K562 (cell line): ENCODE results near the gene TP53BP2. TPM values are rescaled to one million over a fixed set of nuclear protein-coding genes. Genes with fewer than 3 reads are reported as not detected.
A peak's percentile ranks its signal among the peaks of the same experiment; 100 is the strongest.

ENCODE experiments used
- ATAC-seq: fragments of 200-7000 bp; cut with Tn5 transposase; 3 replicates; pipeline ENCODE4 v1.9.1; 2020; ENCODE audit warnings: moderate library complexity
- BruUV-seq: library from RNA; stranded (reverse); fragments of 400-500 nt; replicated peaks from 2 replicates; lab custom pipeline; 2021; lab: Mats Ljungman, UMichigan
- CTCF ChIA-PET: fragments of 300-600 bp; formaldehyde crosslinking; extraction: SDS; loops from one replicate; lab custom pipeline; 2021; ENCODE audit warnings: low intra/inter-chr PET ratio; lab: Yijun Ruan, JAX
- POLR2A ChIA-PET: fragments of 300-600, 350-650 bp; sonication (Branson Sonifier 250); formaldehyde crosslinking; extraction: SDS; loops from one replicate; lab custom pipeline; 2021; ENCODE audit warnings: antibody characterized with exemption, inconsistent platforms; lab: Yijun Ruan, JAX
- DNase-seq, 4 experiments: peaks; one replicate each; pipeline versions ENCODE4 v3.0.0 to v3.0.0-alpha.2; 2011 to 2018; ENCODE audit warnings: low spot score in 3 of 4, mixed read lengths in 3 of 4; ENCODE audit errors: extremely low read depth in 1 of 4
- FAIRE-seq: peaks from 2 replicates; lab custom pipeline; 2011; peaks lifted over from hg19 to GRCh38; lab: Jason Lieb, UNC
- H2AFZ ChIP-seq: 2 replicates; pipeline ENCODE4 v1.6.0; 2011; ENCODE audit warnings: low read depth, low read length, control low read depth, inconsistent platforms
- H3K27ac ChIP-seq: fragments of 200-600 bp; 3 replicates; pipeline ENCODE4 v1.8.0; 2011; ENCODE audit warnings: low read depth, mild to moderate bottlenecking, control low read depth, inconsistent platforms, low read length, moderate library complexity, mixed read lengths; ENCODE audit errors: extremely low read depth
- H3K27me3 ChIP-seq, 2 experiments: fragments of 300-600 bp in 1 of 2; 2 replicates in 1 of 2; 3 replicates in 1 of 2; pipeline versions ENCODE4 v1.6.0 to v1.8.0; 2011; ENCODE audit warnings: inconsistent platforms in 2 of 2, low read length in 2 of 2, mild to moderate bottlenecking in 1 of 2, mixed read lengths in 1 of 2, moderate library complexity in 1 of 2; ENCODE audit not compliant: control insufficient read depth in 2 of 2, insufficient read depth in 2 of 2
- H3K36me3 ChIP-seq: fragments of 300-600 bp; 3 replicates; pipeline ENCODE4 v1.8.0; 2011; ENCODE audit warnings: mild to moderate bottlenecking, low read length, inconsistent platforms; ENCODE audit not compliant: control insufficient read depth, insufficient read depth
- H3K4me1 ChIP-seq, 2 experiments: fragments of 200-600 bp in 1 of 2; replicated peaks in 1 of 2; 2 replicates in 1 of 2; 3 replicates in 1 of 2; pipeline versions ENCODE4 v1.5.1 to v1.8.0; 2011; ENCODE audit warnings: inconsistent platforms in 2 of 2, low read length in 2 of 2, mild to moderate bottlenecking in 1 of 2, mixed read lengths in 1 of 2, moderate library complexity in 1 of 2; ENCODE audit not compliant: control insufficient read depth in 2 of 2, insufficient read depth in 2 of 2
- H3K4me2 ChIP-seq: 2 replicates; pipeline ENCODE4 v1.6.1; 2011; ENCODE audit warnings: low read length, control low read depth, inconsistent platforms, mixed read lengths; ENCODE audit not compliant: insufficient read depth
- H3K4me3 ChIP-seq: fragments of 200-600 bp; sonication (generic), shearing (Covaris generic); 2 replicates; pipeline ENCODE4 v1.5.1; 2016; ENCODE audit warnings: control low read depth, inconsistent platforms
- H3K79me2 ChIP-seq: fragments of 200-600 bp; 3 replicates; pipeline ENCODE4 v1.8.0; 2011; ENCODE audit warnings: low read length, inconsistent platforms; ENCODE audit not compliant: control insufficient read depth, insufficient read depth
- H3K9ac ChIP-seq, 2 experiments: 2 replicates each; pipeline versions ENCODE4 v1.6.0 to v1.6.1; 2011; ENCODE audit warnings: low read depth in 2 of 2, low read length in 2 of 2, control low read depth in 1 of 2, inconsistent platforms in 1 of 2, mild to moderate bottlenecking in 1 of 2, mixed read lengths in 1 of 2; ENCODE audit not compliant: insufficient read depth in 1 of 2
- H3K9me1 ChIP-seq: one replicate; pipeline ENCODE4 v1.6.0; 2011; ENCODE audit warnings: inconsistent platforms, mild to moderate bottlenecking, low read length, moderate library complexity; ENCODE audit not compliant: control insufficient read depth, insufficient read depth
- H3K9me3 ChIP-seq: replicated peaks from 2 replicates; pipeline ENCODE4 v1.5.1; 2011; ENCODE audit warnings: low read depth, low read length, inconsistent platforms; ENCODE audit not compliant: control insufficient read depth, insufficient read depth
- H4K20me1 ChIP-seq: replicated peaks from 2 replicates; pipeline ENCODE4 v1.6.1; 2011; ENCODE audit warnings: low read length, inconsistent platforms, mixed read lengths; ENCODE audit not compliant: control insufficient read depth, insufficient read depth
- CTCF ChIP-seq, 3 experiments: IDR thresholded peaks in 2 of 3; conservative IDR thresholded peaks in 1 of 3; 2 replicates each; pipeline ENCODE4 v1.5.1; 2011 to 2012; ENCODE audit warnings: low read length in 3 of 3, mild to moderate bottlenecking in 3 of 3, control low read depth in 2 of 3, improper control_type of control experiment in 1 of 3, inconsistent platforms in 1 of 3, low read depth in 1 of 3, mixed read lengths in 1 of 3, moderate library complexity in 1 of 3; ENCODE audit not compliant: insufficient read depth in 2 of 3
- DNMT1 ChIP-seq: fragments of 450-650 bp; IDR thresholded peaks from 2 replicates; pipeline ENCODE4 v1.6.1; 2016; ENCODE audit warnings: antibody characterized with exemption, mild to moderate bottlenecking
- GABPB1 ChIP-seq: sonication (generic); formaldehyde crosslinking; IDR thresholded peaks from 2 replicates; pipeline ENCODE4 v1.8.0; 2022; ENCODE audit warnings: mild to moderate bottlenecking, missing genetic modification reagents
- GATAD2B ChIP-seq: fragments of 450-650 bp; IDR thresholded peaks from 2 replicates; pipeline ENCODE4 v1.6.1; 2017; ENCODE audit warnings: mild to moderate bottlenecking, borderline replicate concordance
- HDAC1 ChIP-seq, 2 experiments: fragments of 450-650 bp; IDR thresholded peaks; 2 replicates each; pipeline ENCODE4 v1.6.1; 2016 to 2017; ENCODE audit warnings: inconsistent platforms in 1 of 2, mild to moderate bottlenecking in 1 of 2, moderate library complexity in 1 of 2
- MEF2D ChIP-seq: conservative IDR thresholded peaks from 2 replicates; pipeline ENCODE4 v1.6.1; 2016; ENCODE audit warnings: low read depth, missing genetic modification characterization, missing compliant biosample characterization
- MEIS2 ChIP-seq: fragments of 450-650 bp; IDR thresholded peaks from 2 replicates; pipeline ENCODE4 v1.6.1; 2014; ENCODE audit warnings: mild to moderate bottlenecking; ENCODE audit not compliant: partially characterized antibody
- SMARCA4 ChIP-seq: fragments of 450-650 bp; IDR thresholded peaks from 2 replicates; pipeline ENCODE4 v1.6.1; 2016
- SMARCB1 ChIP-seq: IDR thresholded peaks from 2 replicates; pipeline ENCODE4 v1.6.1; 2011; ENCODE audit warnings: improper control_type of control experiment, low read depth; ENCODE audit not compliant: insufficient read length
- UBTF ChIP-seq, 2 experiments: IDR thresholded peaks; 2 replicates each; pipeline ENCODE4 v1.6.1; 2012; ENCODE audit warnings: improper control_type of control experiment in 2 of 2, low read depth in 2 of 2, low read length in 2 of 2, borderline replicate concordance in 1 of 2
- ZBTB34 ChIP-seq: fragments of 250-450 bp; sonication (Bioruptor Pico); IDR thresholded peaks from 2 replicates; pipeline ENCODE4 v1.8.0; 2021; ENCODE audit warnings: mild to moderate bottlenecking, moderate library complexity
- ZNF140 ChIP-seq: fragments of 250-450 bp; sonication (Bioruptor Pico); IDR thresholded peaks from 2 replicates; pipeline ENCODE4 v1.8.0; 2021; ENCODE audit warnings: moderate library complexity, mild to moderate bottlenecking, inconsistent platforms
- ZNF224 ChIP-seq: sonication (generic); formaldehyde crosslinking; IDR thresholded peaks from 2 replicates; pipeline ENCODE4 v1.8.0; 2022; ENCODE audit warnings: mild to moderate bottlenecking, missing genetic modification reagents
- ZNF766 ChIP-seq: fragments of 200-800 bp; sonication (Bioruptor generic); conservative IDR thresholded peaks from 2 replicates; pipeline ENCODE4 v1.6.1; 2016; ENCODE audit warnings: missing genetic modification characterization, missing compliant biosample characterization
- WGBS: fragments of 100-300 bp; shearing (Covaris generic); methylation state at CpG from one replicate; pipeline ENCODE4 v1.1.6; 2016; ENCODE audit warnings: low coverage, mixed read lengths; ENCODE audit not compliant: insufficient coverage; ENCODE audit errors: missing lambda C conversion rate; 5-methylcytosine and 5-hydroxymethylcytosine counted together
- in situ Hi-C: fragments of 300-500 bp; cut with MboI; formaldehyde crosslinking; loops from 4 replicates; pipeline ENCODE4 v1.15.0; 2018; ENCODE audit warnings: inconsistent platforms, mixed read lengths
- intact Hi-C: fragments of 100-400 bp; cut with micrococcal nuclease; formaldehyde crosslinking; loops from 2 replicates; pipeline ENCODE4 v1.14.2; 2022
- polyA plus RNA-seq, 8 experiments: library from polyadenylated mRNA; depleted of rRNA in 4 of 8; stranded (reverse) in 5 of 8; unstranded in 3 of 8; fragments of >200 nt; fragmentation: Nextera tagmentation in 2 of 8; fragmentation: Illumina TruSeq in 1 of 8; extraction: Ambion mirVana in 2 of 8; extraction: Trizol in 1 of 8; gene quantifications; 2 replicates each; pipeline versions ENCODE4 v1.2.1 to v1.2.3, GENCODE V29; 2011 to 2014; ENCODE audit warnings: inconsistent platforms in 1 of 8, missing spikeins in 1 of 8
- total RNA-seq, 7 experiments: library from RNA; depleted of rRNA in 6 of 7; stranded (reverse); fragments of >200 nt in 6 of 7; fragmentation: Illumina TruSeq in 2 of 7; extraction: Trizol in 2 of 7; gene quantifications; 2 replicates each; pipeline versions ENCODE4 v1.2.1 to v1.2.3, GENCODE V29; 2011 to 2021; ENCODE audit warnings: low replicate concordance in 1 of 7

TP53BP2 gene
- total and polyA plus RNA-seq, 9 of the 15 experiments (the other 6 are each of a cell fraction or from before 2014, with no cell fraction given): 17.0 to 69.6 (median 40.1) TPM

GRCh38 chr1:223828162-223828848 is 17.4 kb downstream of the TP53BP2 start (continued):
- no peak for TF ChIP-seq GABPB1 (CRISPR knock-in tag)
- TF ChIP-seq ZBTB34 (CRISPR knock-in tag): no peak

- peak in 2 of 4 experiments; percentile 67 to 75 for DNase-seq
- Histone ChIP-seq H3K4me2 (peak overlapping the region; percentile 2; the same call in 1 of the 2 replicates), H3K4me3 (no peak overlapping the region), H3K79me2 (peaks cover 97% of the 10 kb centered on the region), H3K9me3 (no peaks in the 10 kb centered on the region), H4K20me1 (0 out of 2 replicates have a peak, but pooled peaks cover 10% of the 10 kb centered on the region), H3K27ac (peak overlapping the region; percentile 9; the same call in 2 of the 3 replicates), H3K36me3 (peaks cover 17% of the 10 kb centered on the region; the same call in 2 of the 3 replicates), H2AFZ (0 out of 2 replicates have a peak overlapping the region, but pooled peaks have one; percentile 0), H3K9ac (peak overlapping the region; percentile 0 to 50; a peak in 2 of 4 replicates), H3K9me1 (no peaks in the 10 kb centered on the region), H3K27me3 (no peaks in the 10 kb centered on the region), H3K4me1 (peaks cover 6 to 30% of the 10 kb centered on the region in 2 experiments; a peak in 3 of 5 replicates)
- POLR2A ChIA-PET: interaction anchor here (0.6 to 2.4 kb wide), 5 partner anchors 9 to 13 kb away, joined by 3 to 9 read pairs (median 5); no protein-coding TSS in a partner anchor
- intact Hi-C loops (no loop called here), in situ Hi-C loops (no loop called here)
- peak; percentile 84 for ATAC-seq
- CTCF ChIA-PET: no interaction called here
- WGBS: 11% methylated on average over 3 of the region's 3 CpGs
- BruUV-seq: no TSS peak
- peak; percentile 79 for FAIRE-seq
- TF ChIP-seq HDAC1 (IDR thresholded peaks at IDR 0.05) (peak in 1 of 2 experiments; percentile 39; a peak in 1 of 4 replicates), SMARCA4 (peak; percentile 71), MEF2D (tag) (no peak), MEIS2 (no peak), UBTF (IDR thresholded peaks at IDR 0.05; ENCODE audit: borderline replicate concordance in 1 of 2, low read depth in 2 of 2, low read length in 2 of 2) (peak; percentile 41 to 44; a peak in 1 of 4 replicates), CTCF (IDR thresholded peaks at IDR 0.05 in 2 of 3, conservative IDR thresholded peaks at IDR 0.05 in 1 of 3; ENCODE audit: insufficient read depth in 2 of 3, low read depth in 1 of 3, low read length in 3 of 3) (no peak), ZNF224 (CRISPR knock-in tag) (no peak), DNMT1 (no peak), ZNF140 (no peak), SMARCB1 (no peak), ZNF766 (CRISPR knock-in tag) (0 out of 2 replicates have a peak, but pooled peaks have one; percentile 5), GATAD2B (no peak)
Observed at GRCh38 chr1:223827193-223827663, 18.5 kb downstream of the TP53BP2 start.
